ENCODE results near the gene ENAH.

The ENAH gene

GRCh38 chr1:225689882-225690459 lies 37.0 kb upstream of the ENAH start:
- no peak overlapping the region for H3K4me3 ChIP-seq (ENCODE audit: low read depth, low read length)
- no peak for DNase-seq (ENCODE audit: low read depth)
- no peak for TF ChIP-seq CTCF (IDR thresholded peaks at IDR 0.05; ENCODE audit: low read depth, low read length, missing control alignments)
- in situ Hi-C loops (cut with HindIII; ENCODE audit: low sequenced_read_pairs) = no loop called here

GRCh38 chr1:225688345-225688744 lies 35.4 kb upstream of the ENAH start:
- DNase-seq (ENCODE audit: low read depth) = no peak
- in situ Hi-C loops (cut with HindIII; ENCODE audit: low sequenced_read_pairs) = no loop called here
- no peak for TF ChIP-seq CTCF (IDR thresholded peaks at IDR 0.05; ENCODE audit: low read depth, low read length, missing control alignments)
- no peak overlapping the region for H3K4me3 ChIP-seq (ENCODE audit: low read depth, low read length)

- in situ Hi-C loops (cut with HindIII; ENCODE audit: low sequenced_read_pairs) = no loop called here
- H3K4me3 ChIP-seq (ENCODE audit: low read depth, low read length) = no peak overlapping the region
- DNase-seq (ENCODE audit: low read depth) = no peak
- no peak for TF ChIP-seq CTCF (IDR thresholded peaks at IDR 0.05; ENCODE audit: low read depth, low read length, missing control alignments)
Observed at GRCh38 chr1:225685476-225686176, 32.7 kb upstream of the ENAH start.

- in situ Hi-C loops (cut with HindIII; ENCODE audit: low sequenced_read_pairs) = no loop called here
- no peak for TF ChIP-seq CTCF (IDR thresholded peaks at IDR 0.05; ENCODE audit: low read depth, low read length, missing control alignments)
- no peak for DNase-seq (ENCODE audit: low read depth)
- no peak overlapping the region for H3K4me3 ChIP-seq (ENCODE audit: low read depth, low read length)
Observed at GRCh38 chr1:225684741-225685140, 31.8 kb upstream of the ENAH start.

- no peak overlapping the region for H3K4me3 ChIP-seq (ENCODE audit: low read depth, low read length)
- DNase-seq (ENCODE audit: low read depth) = no peak
- in situ Hi-C loops (cut with HindIII; ENCODE audit: low sequenced_read_pairs) = no loop called here
- TF ChIP-seq CTCF (IDR thresholded peaks at IDR 0.05; ENCODE audit: low read depth, low read length, missing control alignments) = no peak
Observed at GRCh38 chr1:225681231-225681630, 28.3 kb upstream of the ENAH start.

GRCh38 chr1:225678545-225678944 lies 25.6 kb upstream of the ENAH start:
- H3K4me3 ChIP-seq (ENCODE audit: low read depth, low read length) = no peak overlapping the region
- in situ Hi-C loops (cut with HindIII; ENCODE audit: low sequenced_read_pairs) = no loop called here
- no peak for TF ChIP-seq CTCF (IDR thresholded peaks at IDR 0.05; ENCODE audit: low read depth, low read length, missing control alignments)
- DNase-seq (ENCODE audit: low read depth) = no peak

Measured in astrocyte of the cerebellum (primary cell).